GM06990 (cell line): ENCODE measurements around the gene PFDN4.

Experiments used
- DNase-seq: peaks from one replicate; pipeline ENCODE4 v3.0.0-alpha.2; 2011; ENCODE audit not compliant: insufficient read length; ENCODE audit errors: extremely low read depth
- H3K27me3 ChIP-seq: replicated peaks from 2 replicates; pipeline ENCODE4 v1.6.0; 2011; ENCODE audit warnings: low read length; ENCODE audit not compliant: control insufficient read depth, insufficient read depth
- H3K36me3 ChIP-seq: 2 replicates; pipeline ENCODE4 v1.5.1; 2011; ENCODE audit warnings: low read length; ENCODE audit not compliant: control insufficient read depth, insufficient read depth
- H3K4me3 ChIP-seq: replicated peaks from 2 replicates; pipeline ENCODE4 v1.5.1; 2011; ENCODE audit warnings: low read depth, mild to moderate bottlenecking, control low read depth, low read length
- CTCF ChIP-seq: IDR thresholded peaks from 2 replicates; pipeline ENCODE4 v1.5.1; 2011; ENCODE audit warnings: low read length, control low read depth, mild to moderate bottlenecking, inconsistent platforms; ENCODE audit not compliant: insufficient read depth, poor library complexity, severe bottlenecking

PFDN4 gene

GRCh38 chr20:54219751-54220426 is 12.0 kb downstream of the PFDN4 start:
- DNase-seq, result no peak
- no peaks in the 10 kb centered on the region for H3K27me3 ChIP-seq
- H3K36me3 ChIP-seq, result no peaks in the 10 kb centered on the region
- peak; percentile 36 for TF ChIP-seq CTCF
- H3K4me3 ChIP-seq, result no peak overlapping the region

- Histone ChIP-seq H3K36me3 (no peaks in the 10 kb centered on the region), H3K4me3 (no peak overlapping the region), H3K27me3 (no peaks in the 10 kb centered on the region)
- TF ChIP-seq CTCF, result no peak
- no peak for DNase-seq
Measured at GRCh38 chr20:54220722-54221121, 12.8 kb downstream of the PFDN4 start.

GRCh38 chr20:54221353-54221752 is 13.5 kb downstream of the PFDN4 start:
- DNase-seq, result no peak
- Histone ChIP-seq H3K27me3 (no peaks in the 10 kb centered on the region), H3K36me3 (no peaks in the 10 kb centered on the region), H3K4me3 (no peak overlapping the region)
- TF ChIP-seq CTCF, result no peak

- Histone ChIP-seq H3K4me3 (no peak overlapping the region), H3K36me3 (no peaks in the 10 kb centered on the region), H3K27me3 (no peaks in the 10 kb centered on the region)
- no peak for DNase-seq
- no peak for TF ChIP-seq CTCF
Measured at GRCh38 chr20:54221996-54222890, 14.4 kb downstream of the PFDN4 start.

GRCh38 chr20:54223285-54223684 is 15.4 kb downstream of the PFDN4 start:
- no peak for TF ChIP-seq CTCF
- DNase-seq, result no peak
- Histone ChIP-seq H3K36me3 (no peaks in the 10 kb centered on the region), H3K4me3 (no peak overlapping the region), H3K27me3 (no peaks in the 10 kb centered on the region)
